HepG2 (cell line): ENCODE results near the gene KLF15. TPM values are rescaled to one million over a fixed set of nuclear protein-coding genes. Genes with fewer than 3 reads are reported as not detected.
A peak's percentile ranks its signal among the peaks of the same experiment; 100 is the strongest.

Source experiments
- ATAC-seq: fragments of 200-7000 bp; cut with Tn5 transposase; 3 replicates; pipeline ENCODE4 v1.9.1; 2020; ENCODE audit warnings: mild to moderate bottlenecking, moderate library complexity
- BruUV-seq: library from RNA; stranded (reverse); fragments of 400-500 nt; replicated peaks from 2 replicates; lab custom pipeline; 2021; lab: Mats Ljungman, UMichigan
- CTCF ChIA-PET: fragments of 300-600 bp; formaldehyde crosslinking; extraction: SDS; loops from one replicate; lab custom pipeline; 2021; ENCODE audit warnings: low total read pairs, inconsistent platforms, low intra/inter-chr PET ratio; lab: Yijun Ruan, JAX
- POLR2A ChIA-PET: fragments of 350-600 bp; sonication (Branson Sonifier 250); formaldehyde crosslinking; loops from one replicate; lab custom pipeline; 2020; ENCODE audit warnings: antibody characterized with exemption, inconsistent platforms; lab: Yijun Ruan, JAX
- DNase-seq: peaks from one replicate; pipeline ENCODE4 v3.0.0-alpha.2; 2015; ENCODE audit warnings: low spot score
- FAIRE-seq: peaks from 3 replicates; lab custom pipeline; 2011; peaks lifted over from hg19 to GRCh38; lab: Jason Lieb, UNC
- H2AFZ ChIP-seq: one replicate; pipeline ENCODE4 v1.6.1; 2011; ENCODE audit warnings: low read length, inconsistent platforms
- H3K27ac ChIP-seq: fragments of 300-600 bp; 3 replicates; pipeline ENCODE4 v1.8.0; 2011; ENCODE audit warnings: mixed run types, mild to moderate bottlenecking, mixed read lengths, low read length, inconsistent platforms; ENCODE audit not compliant: insufficient read depth; ENCODE audit errors: extremely low read length
- H3K27me3 ChIP-seq, 2 experiments: fragments of 200-600 bp in 1 of 2; 2 replicates in 1 of 2; 3 replicates in 1 of 2; pipeline versions ENCODE4 v1.6.0 to v1.8.0; 2011; ENCODE audit warnings: low read length in 2 of 2, mild to moderate bottlenecking in 2 of 2, moderate library complexity in 2 of 2, inconsistent platforms in 1 of 2; ENCODE audit not compliant: insufficient read depth in 2 of 2, control insufficient read depth in 1 of 2
- H3K36me3 ChIP-seq, 2 experiments: fragments of 200-600 bp in 1 of 2; replicated peaks in 1 of 2; 2 replicates in 1 of 2; 3 replicates in 1 of 2; pipeline versions ENCODE4 v1.5.1 to v1.8.0; 2011; ENCODE audit warnings: low read length in 2 of 2, inconsistent platforms in 1 of 2; ENCODE audit not compliant: insufficient read depth in 2 of 2, control insufficient read depth in 1 of 2
- H3K4me1 ChIP-seq: 2 replicates; pipeline ENCODE4 v1.5.1; 2012; ENCODE audit warnings: low read length, inconsistent platforms; ENCODE audit not compliant: insufficient read depth
- H3K4me2 ChIP-seq: 2 replicates; pipeline ENCODE4 v1.6.0; 2011; ENCODE audit warnings: low read depth, low read length, inconsistent platforms
- H3K4me3 ChIP-seq, 3 experiments: fragments of 200-600 bp in 1 of 3; sonication (generic), shearing (Covaris generic) in 1 of 3; replicated peaks in 1 of 3; 2 replicates each; pipeline ENCODE4 v1.5.1; 2011 to 2016; ENCODE audit warnings: low read length in 3 of 3, inconsistent platforms in 2 of 3, low read depth in 2 of 3, mild to moderate bottlenecking in 2 of 3, control low read depth in 1 of 3, mixed read lengths in 1 of 3; ENCODE audit not compliant: insufficient read depth in 1 of 3
- H3K79me2 ChIP-seq: one replicate; pipeline ENCODE4 v1.6.1; 2011; ENCODE audit warnings: low read length, inconsistent platforms; ENCODE audit not compliant: insufficient read depth
- H3K9ac ChIP-seq: 2 replicates; pipeline ENCODE4 v1.6.0; 2011; ENCODE audit warnings: mild to moderate bottlenecking, low read depth, low read length, inconsistent platforms; ENCODE audit not compliant: insufficient read depth
- H3K9me3 ChIP-seq: 2 replicates; pipeline ENCODE4 v1.5.1; 2012; ENCODE audit warnings: mild to moderate bottlenecking, low read length
- H4K20me1 ChIP-seq: 2 replicates; pipeline ENCODE4 v1.6.0; 2011; ENCODE audit warnings: inconsistent platforms, mild to moderate bottlenecking, low read length, moderate library complexity; ENCODE audit not compliant: insufficient read depth
- ZBTB44 ChIP-seq: sonication (generic); formaldehyde crosslinking; IDR thresholded peaks from 2 replicates; pipeline ENCODE4 v1.4.0; 2020; ENCODE audit warnings: missing genetic modification reagents
- ZNF567 ChIP-seq: sonication (generic); formaldehyde crosslinking; IDR thresholded peaks from 2 replicates; pipeline ENCODE4 v1.8.1; 2023; ENCODE audit warnings: mild to moderate bottlenecking, missing genetic modification reagents, borderline replicate concordance
- ZNF678 ChIP-seq: sonication (generic); formaldehyde crosslinking; IDR thresholded peaks from 2 replicates; pipeline ENCODE4 v1.4.0; 2020; ENCODE audit warnings: mild to moderate bottlenecking, missing genetic modification reagents
- ZNF687 ChIP-seq: sonication (generic); formaldehyde crosslinking; IDR thresholded peaks from 2 replicates; pipeline ENCODE4 v1.5.1; 2020; ENCODE audit warnings: mild to moderate bottlenecking, missing genetic modification reagents, moderate library complexity
- WGBS: methylation state at CpG from one replicate; pipeline ENCODE4 v1.1.6; 2017; ENCODE audit warnings: low lambda C conversion rate; 5-methylcytosine and 5-hydroxymethylcytosine counted together
- in situ Hi-C: cut with HindIII; loops from 2 replicates; pipeline ENCODE4 v1.10.0; 2017; ENCODE audit warnings: low pct_unique_long_range_greater_than_20kb; ENCODE audit not compliant: extremely low pct_ligation_motif_present
- intact Hi-C: fragments of 100-400 bp; cut with micrococcal nuclease; formaldehyde crosslinking; loops from one replicate; pipeline ENCODE4 v1.10.0; 2022; ENCODE audit not compliant: unreplicated experiment
- polyA plus RNA-seq, 8 experiments: library from polyadenylated mRNA; depleted of rRNA in 3 of 8; stranded (reverse) in 7 of 8; unstranded in 1 of 8; fragments of >200 nt; fragmentation: Illumina TruSeq in 4 of 8; extraction: Trizol in 4 of 8; gene quantifications; 2 replicates each; pipeline versions ENCODE4 v1.2.1 to v1.2.3, GENCODE V29; 2011 to 2016; ENCODE audit warnings: low read depth in 4 of 8, missing spikeins in 1 of 8, mixed read lengths in 1 of 8; ENCODE audit not compliant: insufficient read depth in 1 of 8
- total RNA-seq, 5 experiments: library from RNA; depleted of rRNA; stranded (reverse); fragments of >200 nt; fragmentation: Illumina TruSeq; extraction: Trizol; gene quantifications; 2 replicates each; pipeline ENCODE4 v1.2.3, GENCODE V29; 2016; ENCODE audit warnings: low read depth in 1 of 5

KLF15 gene
- total and polyA plus RNA-seq, 2 of the 13 experiments (the other 11 are each of a cell fraction or from before 2014, with no cell fraction given): 7.1 to 7.8 TPM

- H3K4me1 ChIP-seq: peaks cover 42% of the 10 kb centered on the region
- H3K36me3 ChIP-seq: no peaks in the 10 kb centered on the region
- no peak overlapping the region for H2AFZ ChIP-seq
- TF ChIP-seq ZBTB44 (CRISPR knock-in tag) (no peak), ZNF567 (no peak), ZNF678 (CRISPR knock-in tag) (no peak), ZNF687 (CRISPR knock-in tag) (peak; percentile 32; the same call in 1 of the 2 replicates)
- ChIA-PET POLR2A (no interaction called here), CTCF (no interaction called here)
- no peaks in the 10 kb centered on the region for H3K9me3 ChIP-seq
- 39% methylated on average over 3 of the region's 13 CpGs for WGBS
- no peaks in the 10 kb centered on the region for H4K20me1 ChIP-seq
- H3K4me3 ChIP-seq: no peak overlapping the region
- DNase-seq (no peak), ATAC-seq (no peak), FAIRE-seq (no peak)
- no peaks in the 10 kb centered on the region for H3K79me2 ChIP-seq
- peaks cover 5 to 66% of the 10 kb centered on the region in 2 experiments for H3K27me3 ChIP-seq
- H3K27ac ChIP-seq: no peak overlapping the region
- intact Hi-C loops: no loop called here
- in situ Hi-C loops: no loop called here
- H3K9ac ChIP-seq: no peak overlapping the region
- H3K4me2 ChIP-seq: no peak overlapping the region; the same call in 1 of the 2 replicates
- no TSS peak for BruUV-seq
These were observed 18.7 kb upstream of the KLF15 start for GRCh38 chr3:126375835-126376331.
